PC-9 (cell line): ENCODE measurements around the gene DLGAP1. TPM values are rescaled to one million over a fixed set of nuclear protein-coding genes. Genes with fewer than 3 reads are reported as not detected.

Experiments
- BruUV-seq: library from RNA; stranded (reverse); fragments of 400-500 nt; replicated peaks from 2 replicates; lab custom pipeline; 2021; lab: Mats Ljungman, UMichigan
- CTCF ChIA-PET: fragments of 300-600 bp; sonication (Branson Sonifier 250); formaldehyde crosslinking; loops from one replicate; lab custom pipeline; 2022; ENCODE audit warnings: antibody characterized with exemption; lab: Charles Lee
- POLR2A ChIA-PET: fragments of 300-600 bp; sonication (Branson Sonifier 250); formaldehyde crosslinking; loops from one replicate; lab custom pipeline; 2022; ENCODE audit warnings: antibody characterized with exemption; ENCODE audit not compliant: unreplicated experiment; lab: Charles Lee
- DNase-seq, 2 experiments: peaks; one replicate each; pipeline versions ENCODE4 v3.0.0 to v3.0.0-alpha.2; 2015 to 2022; ENCODE audit warnings: mixed read lengths in 1 of 2
- H2AFZ ChIP-seq: fragments of 200-600 bp; sonication (generic); 2 replicates; pipeline ENCODE4 v1.8.1; 2017; ENCODE audit warnings: antibody characterized with exemption
- H3F3A ChIP-seq: fragments of 200-600 bp; sonication (generic); 2 replicates; pipeline ENCODE4 v1.8.1; 2017; ENCODE audit warnings: antibody characterized with exemption, mild to moderate bottlenecking, low read depth; ENCODE audit not compliant: insufficient read depth
- H3K27ac ChIP-seq: fragments of 200-600 bp; sonication (generic); 2 replicates; pipeline ENCODE4 v1.6.1; 2016; ENCODE audit warnings: mixed run types
- H3K27me3 ChIP-seq: fragments of 200-600 bp; sonication (generic); 2 replicates; pipeline ENCODE4 v1.6.1; 2016; ENCODE audit warnings: low read depth, mixed run types; ENCODE audit not compliant: insufficient read depth
- H3K36me3 ChIP-seq: fragments of 200-600 bp; sonication (generic); 2 replicates; pipeline ENCODE4 v1.6.1; 2016; ENCODE audit warnings: low read depth, mixed run types
- H3K4me1 ChIP-seq: fragments of 200-600 bp; sonication (generic); replicated peaks from 2 replicates; pipeline ENCODE4 v1.6.1; 2016; ENCODE audit warnings: mixed run types; ENCODE audit not compliant: insufficient read depth
- H3K4me2 ChIP-seq: fragments of 200-600 bp; sonication (generic); 2 replicates; pipeline ENCODE4 v1.6.1; 2017; ENCODE audit warnings: mixed run types
- H3K4me3 ChIP-seq: fragments of 200-600 bp; sonication (generic); 2 replicates; pipeline ENCODE4 v1.6.1; 2016; ENCODE audit warnings: mixed run types
- H3K79me2 ChIP-seq: fragments of 200-600 bp; sonication (generic); 2 replicates; pipeline ENCODE4 v1.6.1; 2017; ENCODE audit warnings: low read depth, mixed run types
- H3K9me2 ChIP-seq: fragments of 200-600 bp; sonication (generic); 2 replicates; pipeline ENCODE4 v1.8.1; 2017; ENCODE audit warnings: mild to moderate bottlenecking; ENCODE audit not compliant: insufficient read depth
- H3K9me3 ChIP-seq: fragments of 200-600 bp; sonication (generic); 2 replicates; pipeline ENCODE4 v1.8.1; 2016; ENCODE audit warnings: low read depth; ENCODE audit not compliant: insufficient read depth
- H4K20me1 ChIP-seq: fragments of 200-600 bp; sonication (generic); 2 replicates; pipeline ENCODE4 v1.8.1; 2017; ENCODE audit not compliant: insufficient read depth
- EZH2 ChIP-seq: fragments of 200-600 bp; sonication (generic); IDR thresholded peaks from 2 replicates; pipeline ENCODE4 v1.8.0; 2017; ENCODE audit warnings: antibody characterized with exemption, low read depth
- intact Hi-C: fragments of 100-400 bp; cut with micrococcal nuclease; formaldehyde crosslinking; loops from one replicate; pipeline ENCODE4 v1.10.0; 2022; ENCODE audit not compliant: unreplicated experiment
- total RNA-seq: library from RNA; stranded (reverse); gene quantifications from 2 replicates; pipeline ENCODE4 v1.2.3, GENCODE V29; 2021
- TF ChIP-seq, protein P1 (sequence below): fragments of 200-600 bp; sonication (generic); conservative IDR thresholded peaks from 2 replicates; pipeline ENCODE4 v1.6.1; 2017; ENCODE audit warnings: mixed run types, antibody characterized with exemption, mild to moderate bottlenecking, moderate library complexity

Gene DLGAP1
- total RNA-seq, 1 experiment from 2014 or later, result not detected

DNA sequence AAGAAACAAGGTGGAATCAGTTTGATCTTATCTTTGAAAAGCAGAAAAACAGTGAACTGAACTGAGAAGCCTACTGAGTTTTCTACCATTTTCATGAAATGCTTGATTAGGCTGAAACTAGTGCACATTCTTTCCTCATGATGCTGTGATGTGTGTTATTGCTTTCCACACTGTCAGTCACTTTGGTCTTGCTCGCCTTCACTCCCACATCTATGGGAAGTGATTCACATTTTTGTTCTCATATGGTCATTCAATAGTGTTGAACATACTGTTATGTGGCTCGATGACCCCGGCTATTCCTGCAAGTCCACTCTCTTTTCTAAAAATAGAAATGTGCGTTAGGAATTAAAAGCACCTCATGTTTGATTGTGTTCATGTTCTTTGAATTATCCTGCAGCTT is 875.4 kb downstream of the DLGAP1 start:
- Histone ChIP-seq H3K79me2 (no peaks in the 10 kb centered on the region), H3K27ac (no peak overlapping the region), H3K4me1 (0 out of 2 replicates have a peak, but pooled peaks cover 9% of the 10 kb centered on the region), H3K9me2 (no peaks in the 10 kb centered on the region), H3K36me3 (no peaks in the 10 kb centered on the region), H2AFZ (no peak overlapping the region), H4K20me1 (no peaks in the 10 kb centered on the region), H3F3A (peaks cover 5% of the 10 kb centered on the region; the same call in 1 of the 2 replicates), H3K4me2 (no peak overlapping the region), H3K27me3 (no peaks in the 10 kb centered on the region), H3K4me3 (no peak overlapping the region), H3K9me3 (no peaks in the 10 kb centered on the region; the same call in 1 of the 2 replicates)
- no TSS peak for BruUV-seq
- POLR2A ChIA-PET, result no interaction called here
- CTCF ChIA-PET, result no interaction called here
- intact Hi-C loops, result no loop called here
- TF ChIP-seq EZH2, result no peak
- DNase-seq, result no peak

DNA sequence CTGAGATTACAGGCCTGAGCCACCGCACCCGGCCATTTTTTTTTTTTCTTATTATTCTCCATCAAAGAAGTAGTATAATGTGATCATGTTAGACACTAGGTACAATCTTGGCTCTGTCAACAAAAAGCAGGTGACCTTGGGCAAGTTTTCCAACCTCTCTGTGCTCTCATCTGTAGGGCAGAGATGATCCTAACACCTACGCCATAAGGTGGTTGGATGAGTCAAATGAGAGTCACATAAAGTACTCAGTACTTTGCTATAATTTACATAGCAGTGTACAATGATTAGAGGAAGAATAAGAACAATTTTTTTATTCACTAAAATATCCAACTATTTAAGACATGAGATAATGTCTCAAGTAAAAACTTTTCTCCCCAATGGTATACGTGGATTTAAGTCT is 876.5 kb downstream of the DLGAP1 start:
- Histone ChIP-seq H2AFZ (no peak overlapping the region), H3K79me2 (no peaks in the 10 kb centered on the region), H3F3A (peaks cover 5% of the 10 kb centered on the region; the same call in 1 of the 2 replicates), H3K27me3 (no peaks in the 10 kb centered on the region), H3K4me2 (no peak overlapping the region), H4K20me1 (no peaks in the 10 kb centered on the region), H3K4me3 (no peak overlapping the region), H3K27ac (no peak overlapping the region), H3K36me3 (no peaks in the 10 kb centered on the region), H3K9me3 (no peaks in the 10 kb centered on the region; the same call in 1 of the 2 replicates), H3K4me1 (0 out of 2 replicates have a peak, but pooled peaks cover 8% of the 10 kb centered on the region), H3K9me2 (no peaks in the 10 kb centered on the region)
- DNase-seq, result no peak
- POLR2A ChIA-PET, result no interaction called here
- TF ChIP-seq EZH2, result no peak
- TF ChIP-seq, protein P1, sequence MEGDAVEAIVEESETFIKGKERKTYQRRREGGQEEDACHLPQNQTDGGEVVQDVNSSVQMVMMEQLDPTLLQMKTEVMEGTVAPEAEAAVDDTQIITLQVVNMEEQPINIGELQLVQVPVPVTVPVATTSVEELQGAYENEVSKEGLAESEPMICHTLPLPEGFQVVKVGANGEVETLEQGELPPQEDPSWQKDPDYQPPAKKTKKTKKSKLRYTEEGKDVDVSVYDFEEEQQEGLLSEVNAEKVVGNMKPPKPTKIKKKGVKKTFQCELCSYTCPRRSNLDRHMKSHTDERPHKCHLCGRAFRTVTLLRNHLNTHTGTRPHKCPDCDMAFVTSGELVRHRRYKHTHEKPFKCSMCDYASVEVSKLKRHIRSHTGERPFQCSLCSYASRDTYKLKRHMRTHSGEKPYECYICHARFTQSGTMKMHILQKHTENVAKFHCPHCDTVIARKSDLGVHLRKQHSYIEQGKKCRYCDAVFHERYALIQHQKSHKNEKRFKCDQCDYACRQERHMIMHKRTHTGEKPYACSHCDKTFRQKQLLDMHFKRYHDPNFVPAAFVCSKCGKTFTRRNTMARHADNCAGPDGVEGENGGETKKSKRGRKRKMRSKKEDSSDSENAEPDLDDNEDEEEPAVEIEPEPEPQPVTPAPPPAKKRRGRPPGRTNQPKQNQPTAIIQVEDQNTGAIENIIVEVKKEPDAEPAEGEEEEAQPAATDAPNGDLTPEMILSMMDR, result no peak
- CTCF ChIA-PET, result no interaction called here
- intact Hi-C loops, result no loop called here
- BruUV-seq, result no TSS peak

DNA sequence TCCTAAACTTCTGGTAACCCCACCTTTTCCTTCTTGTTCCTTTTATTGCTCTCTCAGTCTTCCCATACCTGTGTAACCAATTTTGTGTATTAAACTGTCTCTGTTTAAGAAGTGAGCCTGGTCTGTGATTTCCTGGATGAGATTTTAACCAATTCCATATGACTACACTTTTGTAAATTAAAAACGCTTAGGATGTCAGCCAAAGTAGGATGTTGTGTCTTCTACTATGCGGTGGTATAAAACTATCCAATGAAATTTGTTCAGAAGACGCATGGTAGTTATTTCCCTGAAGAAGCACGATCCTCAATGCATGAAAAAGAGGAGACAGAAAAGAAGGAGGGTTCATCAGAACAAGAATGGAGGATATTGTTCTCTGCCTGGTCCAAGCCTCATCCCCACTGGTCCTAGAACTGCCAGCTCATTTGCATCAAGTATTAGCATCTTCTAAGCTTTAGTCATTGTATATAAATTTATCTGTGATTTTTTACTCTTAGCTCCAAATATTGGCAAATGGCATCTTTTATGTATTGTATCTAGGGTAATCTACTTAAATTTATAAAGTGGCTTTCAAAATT is 877.7 kb downstream of the DLGAP1 start:
- Histone ChIP-seq H3K27ac (no peak overlapping the region), H3F3A (no peaks in the 10 kb centered on the region), H3K9me3 (no peaks in the 10 kb centered on the region; the same call in 1 of the 2 replicates), H3K79me2 (no peaks in the 10 kb centered on the region), H3K4me1 (no peaks in the 10 kb centered on the region), H3K36me3 (no peaks in the 10 kb centered on the region), H4K20me1 (no peaks in the 10 kb centered on the region), H3K27me3 (no peaks in the 10 kb centered on the region), H2AFZ (no peak overlapping the region), H3K4me2 (no peak overlapping the region), H3K9me2 (no peaks in the 10 kb centered on the region), H3K4me3 (no peak overlapping the region)
- BruUV-seq, result no TSS peak
- intact Hi-C loops, result no loop called here
- CTCF ChIA-PET, result interaction anchor here (0.7 kb wide), 1 partner anchor 95 kb away, joined by 9 read pairs; no protein-coding TSS in a partner anchor
- POLR2A ChIA-PET, result interaction anchor here (0.6 to 0.7 kb wide), 2 partner anchors 180 to 192 kb away, joined by 4 to 8 read pairs; no protein-coding TSS in a partner anchor
- TF ChIP-seq EZH2, result no peak
- TF ChIP-seq, protein P1, result no peak
- DNase-seq, result no peak
